Gastroesophageal sphincter (tissue), 4 donors: ENCODE data around the gene CEACAM6. TPM values are rescaled to one million over a fixed set of nuclear protein-coding genes. Genes with fewer than 3 reads are reported as not detected.

ENCODE experiments used
- ATAC-seq: fragments of 150-250 bp; one replicate; pipeline ENCODE4 v1.9.1; 2016; ENCODE audit warnings: mild to moderate bottlenecking, moderate library complexity
- H3K27ac ChIP-seq, 4 donors: fragments of 200-600 bp; sonication (generic) in 3 of 4; 1 replicate in 3 of 4; 2 replicates in 1 of 4; pipeline ENCODE4 v1.5.1; 2016 to 2019
- H3K27me3 ChIP-seq: fragments of 200-600 bp; sonication (generic); one replicate; pipeline ENCODE4 v1.5.1; 2019
- H3K36me3 ChIP-seq, 2 donors: fragments of 200-600 bp; sonication (generic); one replicate each; pipeline ENCODE4 v1.5.1; 2019; ENCODE audit warnings: control low read depth in 1 of 2
- H3K4me1 ChIP-seq, 3 donors: fragments of 200-600 bp; sonication (generic); 1 replicate in 2 of 3; 2 replicates in 1 of 3; pipeline ENCODE4 v1.5.1; 2016 to 2019; ENCODE audit warnings: control low read depth in 2 of 3
- H3K4me3 ChIP-seq, 2 donors: fragments of 200-600 bp; sonication (generic); one replicate each; pipeline ENCODE4 v1.5.1; 2019; ENCODE audit warnings: mild to moderate bottlenecking in 1 of 2, moderate library complexity in 1 of 2
- H3K9me3 ChIP-seq, 3 donors: fragments of 200-600 bp; sonication (generic); one replicate each; pipeline ENCODE4 v1.5.1; 2017 to 2019; ENCODE audit warnings: control low read depth in 2 of 3
- EP300 ChIP-seq: sonication (generic); formaldehyde crosslinking; IDR thresholded peaks from one replicate; pipeline ENCODE4 v1.6.1; 2017; ENCODE audit warnings: antibody characterized with exemption, mild to moderate bottlenecking
- POLR2A ChIP-seq, 2 donors: fragments of 450-650 bp; IDR thresholded peaks; one replicate each; pipeline ENCODE4 v1.6.1; 2017; ENCODE audit warnings: antibody characterized with exemption in 2 of 2, mild to moderate bottlenecking in 2 of 2, moderate library complexity in 1 of 2
- POLR2AphosphoS5 ChIP-seq: sonication (generic); formaldehyde crosslinking; IDR thresholded peaks from one replicate; pipeline ENCODE4 v1.6.1; 2017; ENCODE audit warnings: antibody characterized with exemption
- WGBS, 2 donors: methylation state at CpG; one replicate each; pipeline ENCODE4 v1.1.5; 2018; ENCODE audit warnings: low coverage in 1 of 2; 5-methylcytosine and 5-hydroxymethylcytosine counted together
- total RNA-seq, 4 donors: library from RNA; depleted of rRNA; stranded (reverse); fragments of >200 nt; gene quantifications; one replicate each; pipeline ENCODE4 v1.1.0, GENCODE V29; 2016
- TF ChIP-seq, protein P1 (sequence below), 4 experiments: fragments of 200-600 bp in 2 of 4; fragments of 450-650 bp in 2 of 4; sonication (generic) in 1 of 4; IDR thresholded peaks; one replicate each; pipeline ENCODE4 v1.5.1; 2017 to 2019; ENCODE audit warnings: antibody characterized with exemption in 4 of 4, mild to moderate bottlenecking in 2 of 4, moderate library complexity in 2 of 4

CEACAM6 gene
- total RNA-seq, 4 donors from 2014 or later: 0.78 to 30.2 TPM; not detected in 2

DNA sequence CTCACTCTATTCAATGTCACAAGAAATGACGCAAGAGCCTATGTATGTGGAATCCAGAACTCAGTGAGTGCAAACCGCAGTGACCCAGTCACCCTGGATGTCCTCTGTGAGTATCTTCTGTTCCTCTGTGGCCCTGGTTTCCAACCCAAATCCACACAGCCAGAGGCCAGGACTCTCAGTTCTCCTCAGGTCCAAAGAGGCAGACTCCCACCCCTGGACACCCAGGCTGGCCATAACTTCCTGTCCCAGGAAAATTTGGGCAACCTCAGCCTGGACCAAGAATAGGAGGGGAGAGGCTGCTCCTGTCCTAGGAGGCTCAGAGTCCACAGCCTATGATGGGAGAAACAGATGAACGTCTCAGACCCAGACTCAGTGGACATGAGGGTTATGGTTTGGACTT lies 35.2 kb upstream of the CEACAM6 start:
- Histone ChIP-seq H3K4me3 (no peak overlapping the region), H3K9me3 (no peaks in the 10 kb centered on the region), H3K27me3 (peaks cover 68% of the 10 kb centered on the region), H3K4me1 (no peaks in the 10 kb centered on the region), H3K36me3 (no peaks in the 10 kb centered on the region), H3K27ac (no peak overlapping the region)
- TF ChIP-seq EP300 (no peak), POLR2AphosphoS5 (no peak), POLR2A (IDR thresholded peaks at IDR 0.05) (no peak)
- TF ChIP-seq, protein P1, sequence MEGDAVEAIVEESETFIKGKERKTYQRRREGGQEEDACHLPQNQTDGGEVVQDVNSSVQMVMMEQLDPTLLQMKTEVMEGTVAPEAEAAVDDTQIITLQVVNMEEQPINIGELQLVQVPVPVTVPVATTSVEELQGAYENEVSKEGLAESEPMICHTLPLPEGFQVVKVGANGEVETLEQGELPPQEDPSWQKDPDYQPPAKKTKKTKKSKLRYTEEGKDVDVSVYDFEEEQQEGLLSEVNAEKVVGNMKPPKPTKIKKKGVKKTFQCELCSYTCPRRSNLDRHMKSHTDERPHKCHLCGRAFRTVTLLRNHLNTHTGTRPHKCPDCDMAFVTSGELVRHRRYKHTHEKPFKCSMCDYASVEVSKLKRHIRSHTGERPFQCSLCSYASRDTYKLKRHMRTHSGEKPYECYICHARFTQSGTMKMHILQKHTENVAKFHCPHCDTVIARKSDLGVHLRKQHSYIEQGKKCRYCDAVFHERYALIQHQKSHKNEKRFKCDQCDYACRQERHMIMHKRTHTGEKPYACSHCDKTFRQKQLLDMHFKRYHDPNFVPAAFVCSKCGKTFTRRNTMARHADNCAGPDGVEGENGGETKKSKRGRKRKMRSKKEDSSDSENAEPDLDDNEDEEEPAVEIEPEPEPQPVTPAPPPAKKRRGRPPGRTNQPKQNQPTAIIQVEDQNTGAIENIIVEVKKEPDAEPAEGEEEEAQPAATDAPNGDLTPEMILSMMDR (IDR thresholded peaks at IDR 0.05): no peak
- ATAC-seq: no peak
- WGBS, 2 donors: 81% methylated on average over 3 of the region's 3 CpGs; no CpG with 5 or more reads in 1 of the 2 donors

DNA sequence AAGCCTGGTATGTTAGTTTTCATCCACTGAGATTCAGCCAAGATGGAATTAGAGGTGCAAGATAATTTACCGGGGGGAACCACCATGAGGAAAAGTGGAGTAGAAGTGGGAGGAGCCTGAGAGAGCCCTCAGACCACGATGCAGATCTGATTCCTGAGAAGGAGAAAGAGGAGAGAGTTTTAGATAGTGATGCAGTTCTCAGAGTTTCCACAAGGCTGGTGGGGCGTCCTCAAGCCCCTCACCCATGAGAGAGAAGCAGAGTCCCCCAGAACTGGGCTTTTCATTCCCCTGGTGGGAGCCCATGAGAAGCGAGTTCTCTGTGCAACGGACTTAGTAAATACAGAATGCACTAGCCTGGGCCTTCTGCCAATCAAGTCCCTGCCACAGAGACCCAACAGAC lies 28.8 kb upstream of the CEACAM6 start:
- peaks cover 58% of the 10 kb centered on the region for H3K27me3 ChIP-seq
- TF ChIP-seq POLR2AphosphoS5: no peak
- TF ChIP-seq POLR2A (IDR thresholded peaks at IDR 0.05): no peak
- no peak for TF ChIP-seq EP300
- H3K4me1 ChIP-seq: no peaks in the 10 kb centered on the region
- no peak overlapping the region for H3K4me3 ChIP-seq
- H3K27ac ChIP-seq: no peak overlapping the region
- no peak for ATAC-seq
- H3K36me3 ChIP-seq: no peaks in the 10 kb centered on the region
- 25 to 39% methylated on average over 4 to 5 of the region's 5 CpGs for WGBS, 2 donors
- H3K9me3 ChIP-seq: no peaks in the 10 kb centered on the region

DNA sequence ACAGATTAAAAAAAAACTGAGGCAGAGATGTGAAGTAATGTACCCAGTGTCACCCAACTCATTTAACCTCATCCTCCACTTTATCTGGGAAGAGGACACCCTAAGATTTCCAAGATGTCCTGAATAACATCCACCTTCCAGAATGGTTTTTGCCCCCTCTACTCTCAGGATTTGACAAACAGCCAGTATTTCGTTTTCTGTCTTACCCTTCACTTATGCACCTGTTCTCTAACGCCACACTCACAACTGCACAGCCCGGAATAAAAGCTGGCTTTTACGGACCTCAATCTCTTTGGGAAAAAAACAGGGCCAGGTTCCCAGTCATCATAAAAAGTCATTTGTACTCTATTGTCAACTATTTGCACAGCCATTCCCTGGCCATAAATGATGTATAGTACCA lies 21.2 kb upstream of the CEACAM6 start:
- Histone ChIP-seq H3K36me3 (no peaks in the 10 kb centered on the region), H3K27me3 (peaks cover 43% of the 10 kb centered on the region), H3K4me3 (no peak overlapping the region), H3K4me1 (no peaks in the 10 kb centered on the region), H3K27ac (no peak overlapping the region), H3K9me3 (no peaks in the 10 kb centered on the region)
- TF ChIP-seq POLR2A (IDR thresholded peaks at IDR 0.05) (no peak), POLR2AphosphoS5 (no peak), EP300 (no peak)
- TF ChIP-seq, protein P1 (IDR thresholded peaks at IDR 0.05): no peak
- ATAC-seq: no peak
- 66% methylated on average over 4 of the region's 4 CpGs; no CpG with 5 or more reads in 1 of the 2 donors for WGBS, 2 donors

DNA sequence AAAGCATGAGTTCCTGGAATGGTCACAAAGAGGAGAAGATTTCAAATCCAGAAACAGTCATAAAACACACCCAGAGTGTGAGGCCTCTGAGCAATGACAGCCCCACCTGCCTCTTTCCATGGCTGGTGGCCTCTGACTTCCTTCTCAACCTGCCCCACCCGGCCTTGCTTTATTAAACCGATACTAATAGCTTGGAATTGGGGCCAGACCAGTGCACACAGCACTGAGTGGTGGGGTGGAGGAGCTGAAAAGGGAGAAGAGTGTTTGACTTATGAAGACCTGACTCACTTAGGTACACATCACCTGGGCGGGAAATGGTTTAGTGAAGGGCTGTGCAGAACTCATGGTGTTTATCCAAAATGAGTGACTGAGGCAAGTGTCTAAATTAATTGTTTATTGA lies 20.7 kb upstream of the CEACAM6 start:
- H3K36me3 ChIP-seq: no peaks in the 10 kb centered on the region
- 63 to 67% methylated on average over 2 to 3 of the region's 3 CpGs for WGBS, 2 donors
- H3K27me3 ChIP-seq: peaks cover 47% of the 10 kb centered on the region
- no peak for ATAC-seq
- no peaks in the 10 kb centered on the region for H3K4me1 ChIP-seq
- no peak for TF ChIP-seq POLR2AphosphoS5
- TF ChIP-seq POLR2A (IDR thresholded peaks at IDR 0.05): no peak
- TF ChIP-seq EP300: no peak
- TF ChIP-seq, protein P1 (IDR thresholded peaks at IDR 0.05): no peak
- H3K4me3 ChIP-seq: no peak overlapping the region
- no peak overlapping the region for H3K27ac ChIP-seq
- H3K9me3 ChIP-seq: no peaks in the 10 kb centered on the region

DNA sequence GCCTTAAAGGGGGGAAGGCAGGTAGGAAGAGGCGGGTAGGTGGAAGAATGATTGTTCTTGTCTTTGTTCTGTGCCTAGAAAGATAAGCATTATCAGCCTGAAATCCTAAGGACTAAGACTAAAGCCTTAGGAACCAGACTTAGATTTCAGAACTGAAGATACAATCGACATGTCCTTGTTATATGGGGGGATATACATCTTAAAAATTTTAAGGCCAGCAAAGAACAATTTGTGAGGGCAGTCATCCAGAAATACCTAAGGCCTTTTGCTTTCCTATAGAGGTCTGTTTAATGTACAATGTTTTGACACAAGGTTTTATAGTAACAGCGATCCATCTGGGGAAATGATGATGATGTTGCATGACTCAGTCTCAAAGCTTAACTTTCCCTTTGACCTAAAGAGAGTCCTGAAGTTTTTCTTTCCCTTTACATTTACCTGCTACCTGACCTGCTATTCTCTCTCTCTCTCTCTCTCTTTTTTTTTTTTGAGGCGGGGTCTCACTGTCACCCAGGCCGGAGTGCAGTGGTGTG lies 20.2 kb upstream of the CEACAM6 start:
- WGBS, 2 donors: 52 to 59% methylated on average over 4 to 5 of the region's 5 CpGs
- H3K9me3 ChIP-seq: no peaks in the 10 kb centered on the region
- TF ChIP-seq, protein P1 (IDR thresholded peaks at IDR 0.05): no peak
- TF ChIP-seq POLR2AphosphoS5: no peak
- TF ChIP-seq EP300: no peak
- no peak for ATAC-seq
- H3K36me3 ChIP-seq: no peaks in the 10 kb centered on the region
- H3K4me3 ChIP-seq: no peak overlapping the region
- H3K4me1 ChIP-seq: no peaks in the 10 kb centered on the region
- H3K27me3 ChIP-seq: peaks cover 46% of the 10 kb centered on the region
- no peak overlapping the region for H3K27ac ChIP-seq
